A673 (cell line): ENCODE data around the gene MAP3K9. TPM values are rescaled to one million over a fixed set of nuclear protein-coding genes. Genes with fewer than 3 reads are reported as not detected.

Experiments used
- BruUV-seq: library from RNA; stranded (reverse); fragments of 400-500 nt; replicated peaks from 2 replicates; lab custom pipeline; 2021; lab: Mats Ljungman, UMichigan
- CTCF ChIA-PET: fragments of 300-600 bp; sonication (Branson Sonifier 250); formaldehyde crosslinking; loops from one replicate; lab custom pipeline; 2022; ENCODE audit warnings: antibody characterized with exemption; lab: Charles Lee
- POLR2A ChIA-PET: fragments of 300-600 bp; sonication (Branson Sonifier 250); formaldehyde crosslinking; loops from one replicate; lab custom pipeline; 2022; ENCODE audit warnings: antibody characterized with exemption; ENCODE audit not compliant: low non-redundant PET; lab: Charles Lee
- DNase-seq: peaks from one replicate; pipeline ENCODE4 v3.0.0-alpha.2; 2015; ENCODE audit warnings: low spot score
- H3K27ac ChIP-seq: fragments of 200-600 bp; sonication (generic); 2 replicates; pipeline ENCODE4 v1.5.1; 2016; ENCODE audit warnings: mixed run types, low read depth, mild to moderate bottlenecking, mixed read lengths, antibody characterized with exemption, low read length; ENCODE audit not compliant: poor library complexity, severe bottlenecking
- H3K27me3 ChIP-seq: fragments of 200-600 bp; sonication (generic); replicated peaks from 2 replicates; pipeline ENCODE4 v1.6.1; 2017; ENCODE audit warnings: mixed run types, low read depth, mild to moderate bottlenecking, mixed read lengths, antibody characterized with exemption, low read length; ENCODE audit not compliant: insufficient read depth, poor library complexity
- H3K36me3 ChIP-seq: fragments of 200-600 bp; sonication (generic); 2 replicates; pipeline ENCODE4 v1.6.1; 2016; ENCODE audit warnings: mixed run types, mild to moderate bottlenecking, mixed read lengths, antibody characterized with exemption, low read length; ENCODE audit not compliant: insufficient read depth, poor library complexity, severe bottlenecking
- H3K4me1 ChIP-seq: fragments of 200-600 bp; sonication (generic); 2 replicates; pipeline ENCODE4 v1.6.1; 2017; ENCODE audit warnings: mixed run types, mild to moderate bottlenecking, mixed read lengths, antibody characterized with exemption, low read length; ENCODE audit not compliant: insufficient read depth, poor library complexity, severe bottlenecking
- H3K4me3 ChIP-seq: fragments of 200-600 bp; sonication (generic); 2 replicates; pipeline ENCODE4 v1.5.1; 2016; ENCODE audit warnings: low read depth, mixed run types, mild to moderate bottlenecking, mixed read lengths, low read length; ENCODE audit not compliant: poor library complexity, severe bottlenecking
- H3K9me3 ChIP-seq: fragments of 200-600 bp; sonication (generic); 2 replicates; pipeline ENCODE4 v1.6.1; 2016; ENCODE audit warnings: mixed run types, low read depth, mild to moderate bottlenecking, mixed read lengths, antibody characterized with exemption, low read length; ENCODE audit not compliant: poor library complexity, severe bottlenecking
- EZH2 ChIP-seq: fragments of 200-600 bp; sonication (generic); IDR thresholded peaks from 2 replicates; pipeline ENCODE4 v1.6.1; 2017; ENCODE audit warnings: borderline replicate concordance, low read depth, mild to moderate bottlenecking, mixed read lengths, antibody characterized with exemption, low read length; ENCODE audit not compliant: poor library complexity, severe bottlenecking
- intact Hi-C: fragments of 100-400 bp; cut with micrococcal nuclease; formaldehyde crosslinking; loops from one replicate; pipeline ENCODE4 v1.10.0; 2022; ENCODE audit not compliant: unreplicated experiment
- total RNA-seq: library from RNA; stranded (reverse); gene quantifications from 2 replicates; pipeline ENCODE4 v1.2.3, GENCODE V29; 2021
- TF ChIP-seq, protein P1 (sequence below): fragments of 300-800, 200-600 bp; sonication (generic); conservative IDR thresholded peaks from 2 replicates; pipeline ENCODE4 v1.5.1; 2017; ENCODE audit warnings: low read depth, mild to moderate bottlenecking, antibody characterized with exemption, low read length, moderate library complexity, mixed read lengths

Gene MAP3K9
- total RNA-seq, 1 experiment from 2014 or later, result 5.4 TPM

DNA sequence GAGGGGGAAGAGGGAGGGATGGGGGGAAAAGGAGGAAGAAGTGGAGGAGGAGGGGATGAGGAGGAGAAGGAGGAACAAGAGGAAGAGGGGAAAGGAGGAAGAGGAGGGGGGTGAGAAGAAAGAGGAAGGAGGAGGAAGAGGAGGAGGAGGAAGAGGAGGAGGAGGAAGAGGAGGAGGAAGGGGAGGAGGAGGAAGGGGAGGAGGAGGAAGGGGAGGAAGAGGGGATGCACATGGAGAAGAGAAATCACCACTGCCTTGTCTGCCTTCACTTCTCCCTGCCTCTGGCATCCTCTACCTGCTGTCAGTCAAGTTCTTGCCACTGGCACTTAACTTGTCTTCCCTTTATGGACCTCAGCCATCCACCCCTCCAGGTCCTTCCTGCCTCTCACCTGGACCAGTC lies 107.7 kb downstream of the MAP3K9 start:
- Histone ChIP-seq H3K27me3 (no peaks in the 10 kb centered on the region), H3K27ac (no peak overlapping the region), H3K9me3 (no peaks in the 10 kb centered on the region), H3K36me3 (no peaks in the 10 kb centered on the region), H3K4me1 (peaks cover 5% of the 10 kb centered on the region), H3K4me3 (no peak overlapping the region)
- DNase-seq, result no peak
- intact Hi-C loops, result no loop called here
- BruUV-seq, result no TSS peak
- POLR2A ChIA-PET, result no interaction called here
- CTCF ChIA-PET, result no interaction called here
- no peak for TF ChIP-seq EZH2
- TF ChIP-seq, protein P1, sequence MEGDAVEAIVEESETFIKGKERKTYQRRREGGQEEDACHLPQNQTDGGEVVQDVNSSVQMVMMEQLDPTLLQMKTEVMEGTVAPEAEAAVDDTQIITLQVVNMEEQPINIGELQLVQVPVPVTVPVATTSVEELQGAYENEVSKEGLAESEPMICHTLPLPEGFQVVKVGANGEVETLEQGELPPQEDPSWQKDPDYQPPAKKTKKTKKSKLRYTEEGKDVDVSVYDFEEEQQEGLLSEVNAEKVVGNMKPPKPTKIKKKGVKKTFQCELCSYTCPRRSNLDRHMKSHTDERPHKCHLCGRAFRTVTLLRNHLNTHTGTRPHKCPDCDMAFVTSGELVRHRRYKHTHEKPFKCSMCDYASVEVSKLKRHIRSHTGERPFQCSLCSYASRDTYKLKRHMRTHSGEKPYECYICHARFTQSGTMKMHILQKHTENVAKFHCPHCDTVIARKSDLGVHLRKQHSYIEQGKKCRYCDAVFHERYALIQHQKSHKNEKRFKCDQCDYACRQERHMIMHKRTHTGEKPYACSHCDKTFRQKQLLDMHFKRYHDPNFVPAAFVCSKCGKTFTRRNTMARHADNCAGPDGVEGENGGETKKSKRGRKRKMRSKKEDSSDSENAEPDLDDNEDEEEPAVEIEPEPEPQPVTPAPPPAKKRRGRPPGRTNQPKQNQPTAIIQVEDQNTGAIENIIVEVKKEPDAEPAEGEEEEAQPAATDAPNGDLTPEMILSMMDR, result no peak

DNA sequence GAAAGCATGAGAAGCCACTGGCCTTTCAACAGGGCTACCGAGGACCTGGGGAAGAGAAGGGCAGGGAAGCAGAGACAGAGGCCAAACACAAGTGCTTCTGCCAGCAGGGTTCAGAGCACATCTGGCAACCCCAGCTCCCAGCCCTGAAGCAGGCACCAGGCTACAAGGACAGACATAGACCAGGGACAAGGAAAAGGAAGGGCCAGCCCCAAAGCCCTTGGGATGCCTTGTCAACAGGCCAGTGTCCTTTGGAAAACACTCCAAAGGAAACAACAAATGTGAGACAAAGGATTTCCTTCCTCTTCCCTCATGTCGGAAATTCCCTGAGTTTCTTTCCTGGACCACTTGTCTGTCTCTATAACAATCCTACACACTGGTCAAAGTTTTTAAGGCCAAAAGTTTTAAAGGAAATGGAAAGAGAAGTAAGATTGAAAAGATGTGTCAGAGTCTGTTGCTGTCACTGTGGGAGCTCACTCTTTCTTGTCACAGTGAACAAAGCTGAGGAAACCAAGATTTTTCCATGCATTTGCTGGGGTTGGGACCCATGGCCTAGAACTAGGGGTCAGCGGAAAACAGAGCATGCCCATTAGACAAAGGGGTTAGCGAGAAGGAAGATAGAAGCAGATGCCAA lies 108.2 kb downstream of the MAP3K9 start:
- POLR2A ChIA-PET, result no interaction called here
- intact Hi-C loops, result no loop called here
- CTCF ChIA-PET, result no interaction called here
- H3K4me3 ChIP-seq, result no peak overlapping the region
- H3K27me3 ChIP-seq, result no peaks in the 10 kb centered on the region
- H3K4me1 ChIP-seq, result no peaks in the 10 kb centered on the region
- TF ChIP-seq, protein P1, result no peak
- TF ChIP-seq EZH2, result no peak
- no peak overlapping the region for H3K27ac ChIP-seq
- H3K36me3 ChIP-seq, result no peaks in the 10 kb centered on the region
- DNase-seq, result no peak
- no peaks in the 10 kb centered on the region for H3K9me3 ChIP-seq
- BruUV-seq, result no TSS peak

DNA sequence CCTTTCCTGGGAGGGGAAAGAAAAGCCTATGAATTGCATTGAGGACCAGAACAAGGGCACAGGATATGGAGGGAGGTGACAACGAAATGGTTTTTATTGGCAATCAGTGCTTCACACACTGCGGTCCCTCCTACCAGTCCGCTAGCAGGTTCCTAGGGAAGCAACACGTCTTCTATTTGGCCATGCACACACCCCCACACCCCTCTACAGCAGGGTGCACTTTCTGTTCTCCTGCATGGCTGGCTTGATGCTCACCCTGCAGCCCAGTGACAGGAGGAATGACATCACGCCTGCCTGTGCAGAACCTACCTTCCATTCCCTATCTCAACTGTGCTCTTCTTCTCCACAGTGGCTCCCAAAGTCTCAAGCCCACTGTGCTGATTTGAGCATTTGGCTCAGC lies 109.7 kb downstream of the MAP3K9 start:
- H3K36me3 ChIP-seq, result no peaks in the 10 kb centered on the region
- CTCF ChIA-PET, result no interaction called here
- BruUV-seq, result no TSS peak
- no peak for DNase-seq
- no peak overlapping the region for H3K4me3 ChIP-seq
- intact Hi-C loops, result no loop called here
- H3K9me3 ChIP-seq, result no peaks in the 10 kb centered on the region
- no peak overlapping the region for H3K27ac ChIP-seq
- POLR2A ChIA-PET, result no interaction called here
- no peaks in the 10 kb centered on the region for H3K27me3 ChIP-seq
- no peaks in the 10 kb centered on the region for H3K4me1 ChIP-seq
- TF ChIP-seq EZH2, result no peak
- TF ChIP-seq, protein P1, result no peak
